ENCODE results near the gene ARHGAP1. TPM values are rescaled to one million over a fixed set of nuclear protein-coding genes. Genes with fewer than 3 reads are reported as not detected.

ARHGAP1 gene
- total and polyA plus RNA-seq, 2 donors, result 9.0 to 24.9 TPM

DNA sequence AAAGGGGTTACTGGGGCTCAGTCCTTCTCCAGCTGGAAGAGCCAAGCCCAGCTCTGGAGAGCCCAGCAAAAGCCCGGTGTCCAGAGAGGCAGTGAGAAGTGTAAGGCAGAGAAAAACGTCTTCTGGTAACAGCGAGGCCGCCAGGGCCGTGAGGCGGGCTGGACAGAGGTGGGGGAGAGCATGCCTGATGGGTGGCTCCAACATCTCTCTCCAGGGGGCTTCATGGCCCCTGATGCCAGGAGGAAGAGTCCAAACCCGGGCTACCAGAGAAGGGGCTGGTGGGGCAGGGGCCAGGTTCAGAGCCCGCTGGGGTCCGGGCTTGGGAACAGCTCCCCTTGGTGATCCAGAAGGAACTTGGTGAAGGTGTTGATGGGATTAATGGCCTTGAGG lies 21.7 kb downstream of the ARHGAP1 start:
- H3K27me3 ChIP-seq (ENCODE audit: control insufficient read depth in 2 of 2, insufficient read depth in 1 of 2, low read length in 1 of 2), result no peaks in the 10 kb centered on the region
- no peak overlapping the region for H3K27ac ChIP-seq (ENCODE audit: low read depth in 1 of 2, low read length in 1 of 2)
- no peaks in the 10 kb centered on the region for H3K9me3 ChIP-seq (ENCODE audit: control insufficient read depth in 2 of 2, insufficient read depth in 1 of 2, low read length in 1 of 2)
- peaks cover 64 to 69% of the 10 kb centered on the region in 2 donors for H3K36me3 ChIP-seq (ENCODE audit: control insufficient read depth in 2 of 2, insufficient read depth in 2 of 2, low read length in 1 of 2)
- 98% methylated on average over 9 of the region's 9 CpGs for WGBS
- H3K4me1 ChIP-seq (ENCODE audit: control insufficient read depth in 2 of 2, insufficient read depth in 2 of 2, low read length in 2 of 2), result peaks cover 17 to 34% of the 10 kb centered on the region in 2 donors
- no peak for DNase-seq (ENCODE audit: low read depth in 6 of 9, low spot score in 9 of 9)
- H3K4me3 ChIP-seq (ENCODE audit: low read length in 2 of 2), result no peak overlapping the region

DNA sequence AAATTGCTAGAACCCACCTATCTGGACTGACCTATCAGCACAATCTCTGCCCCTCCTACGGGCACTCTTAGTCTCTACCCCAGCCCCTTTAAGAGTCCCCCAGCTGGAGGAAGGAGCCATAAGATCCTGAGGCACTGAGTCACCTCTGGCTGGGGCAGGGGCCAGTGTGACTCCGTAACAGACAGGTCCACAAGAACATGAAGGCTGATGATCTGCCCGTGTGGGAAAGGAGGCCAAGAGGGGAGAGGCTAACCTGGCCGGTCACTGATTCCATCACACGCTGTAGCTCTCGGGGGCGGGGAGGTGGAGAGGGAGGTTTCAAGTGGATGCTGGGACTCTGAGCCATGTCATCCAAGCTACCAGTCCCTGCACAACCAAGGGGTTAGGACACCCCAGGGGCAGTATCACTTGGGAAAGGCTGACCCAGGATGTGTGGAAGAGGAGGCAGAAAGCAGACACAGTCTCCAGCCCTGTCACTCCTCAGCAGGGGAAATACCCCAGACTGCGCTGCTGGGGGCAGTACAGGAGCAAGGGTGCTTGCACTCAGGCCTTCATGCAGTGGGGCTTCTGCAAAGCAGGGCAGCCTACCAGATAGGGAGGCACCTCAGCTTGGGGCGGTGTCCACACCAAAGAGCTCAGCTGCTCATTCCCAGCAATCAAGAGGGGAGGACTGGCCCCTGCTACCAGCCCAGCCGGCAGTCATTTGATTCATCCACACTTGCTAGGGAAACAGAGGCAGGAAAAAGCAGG lies 22.3 kb downstream of the ARHGAP1 start:
- no peaks in the 10 kb centered on the region for H3K27me3 ChIP-seq (ENCODE audit: control insufficient read depth in 2 of 2, insufficient read depth in 1 of 2, low read length in 1 of 2)
- H3K36me3 ChIP-seq (ENCODE audit: control insufficient read depth in 2 of 2, insufficient read depth in 2 of 2, low read length in 1 of 2), result peaks cover 70% of the 10 kb centered on the region in 2 donors
- DNase-seq (ENCODE audit: low read depth in 6 of 9, low spot score in 9 of 9), result no peak
- no peaks in the 10 kb centered on the region for H3K9me3 ChIP-seq (ENCODE audit: control insufficient read depth in 2 of 2, insufficient read depth in 1 of 2, low read length in 1 of 2)
- H3K4me3 ChIP-seq (ENCODE audit: low read length in 2 of 2), result no peak overlapping the region
- WGBS, result 98% methylated on average over 10 of the region's 10 CpGs
- H3K4me1 ChIP-seq (ENCODE audit: control insufficient read depth in 2 of 2, insufficient read depth in 2 of 2, low read length in 2 of 2), result peaks cover 23 to 39% of the 10 kb centered on the region in 2 donors
- H3K27ac ChIP-seq (ENCODE audit: low read depth in 1 of 2, low read length in 1 of 2), result no peak overlapping the region

DNA sequence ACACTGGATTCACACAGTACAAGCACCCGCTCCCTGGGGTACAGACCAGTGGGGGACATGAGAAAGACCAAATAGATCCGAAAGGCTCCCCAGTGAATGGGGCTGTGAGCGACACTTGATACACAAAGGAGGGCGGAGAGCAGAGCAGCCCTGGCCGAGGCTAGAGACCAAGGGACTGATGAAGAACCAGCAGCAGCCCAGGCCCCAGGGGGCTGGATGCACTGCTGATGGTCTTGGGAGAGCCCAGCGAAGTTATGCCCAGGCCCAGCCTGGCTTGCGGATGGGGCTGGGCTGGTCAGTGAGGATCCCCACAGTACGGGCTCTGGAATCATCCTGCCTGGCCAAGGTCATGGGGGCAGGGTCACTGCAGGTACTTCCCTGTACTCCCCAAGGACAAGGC lies 23.2 kb downstream of the ARHGAP1 start:
- H3K27me3 ChIP-seq (ENCODE audit: control insufficient read depth in 2 of 2, insufficient read depth in 1 of 2, low read length in 1 of 2), result no peaks in the 10 kb centered on the region
- WGBS, result 98% methylated on average over 8 of the region's 8 CpGs
- no peak for DNase-seq (ENCODE audit: low read depth in 6 of 9, low spot score in 9 of 9)

DNA sequence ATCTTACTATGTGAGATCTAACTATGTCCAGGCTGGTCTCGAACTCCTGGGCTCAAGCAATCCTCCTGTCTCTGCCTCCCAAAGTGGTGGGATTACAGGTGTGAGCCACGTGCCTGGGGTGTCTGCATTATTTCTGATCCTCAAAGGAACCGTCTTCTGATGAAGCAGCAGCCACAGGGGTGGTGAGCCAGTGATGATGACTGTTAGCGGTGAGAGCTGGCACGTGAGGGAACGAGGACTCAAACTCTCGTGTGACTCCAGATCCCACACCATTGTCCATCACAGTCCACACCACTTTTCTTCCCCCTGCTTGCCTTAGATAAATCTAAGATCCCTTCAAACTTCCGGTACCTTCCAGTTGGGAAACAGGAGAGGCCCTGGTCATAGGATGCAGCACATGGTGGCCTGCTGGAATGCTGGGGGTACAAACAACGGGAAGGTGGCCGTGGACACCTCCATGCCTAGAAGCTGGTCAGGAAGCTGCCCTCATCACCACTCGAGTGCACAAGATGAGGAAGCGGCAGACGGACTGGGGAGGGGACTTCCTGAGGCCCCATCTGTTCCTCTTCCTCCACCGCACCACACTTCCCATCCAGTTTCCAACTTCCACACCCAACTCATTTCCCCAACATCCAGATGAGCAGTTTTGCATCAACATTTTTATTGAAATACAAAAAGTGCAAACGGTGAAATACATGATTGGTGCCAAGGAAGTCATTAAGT lies 23.8 kb downstream of the ARHGAP1 start:
- DNase-seq (ENCODE audit: low read depth in 6 of 9, low spot score in 9 of 9), result no peak
- Histone ChIP-seq H3K27me3 (ENCODE audit: control insufficient read depth in 2 of 2, insufficient read depth in 1 of 2, low read length in 1 of 2) (no peaks in the 10 kb centered on the region), H3K9me3 (ENCODE audit: control insufficient read depth in 2 of 2, insufficient read depth in 1 of 2, low read length in 1 of 2) (no peaks in the 10 kb centered on the region), H3K4me1 (ENCODE audit: control insufficient read depth in 2 of 2, insufficient read depth in 2 of 2, low read length in 2 of 2) (peaks cover 24 to 55% of the 10 kb centered on the region in 2 donors), H3K27ac (ENCODE audit: low read depth in 1 of 2, low read length in 1 of 2) (no peak overlapping the region), H3K36me3 (ENCODE audit: control insufficient read depth in 2 of 2, insufficient read depth in 2 of 2, low read length in 1 of 2) (peaks cover 76 to 77% of the 10 kb centered on the region in 2 donors), H3K4me3 (ENCODE audit: low read length in 2 of 2) (no peak overlapping the region)
- WGBS, result 87% methylated on average over 15 of the region's 15 CpGs

More for the DNA sequence above, 23.2 kb downstream of the ARHGAP1 start:
- Histone ChIP-seq H3K4me3 (ENCODE audit: low read length in 2 of 2) (no peak overlapping the region), H3K9me3 (ENCODE audit: control insufficient read depth in 2 of 2, insufficient read depth in 1 of 2, low read length in 1 of 2) (no peaks in the 10 kb centered on the region), H3K4me1 (ENCODE audit: control insufficient read depth in 2 of 2, insufficient read depth in 2 of 2, low read length in 2 of 2) (peaks cover 24 to 49% of the 10 kb centered on the region in 2 donors), H3K36me3 (ENCODE audit: control insufficient read depth in 2 of 2, insufficient read depth in 2 of 2, low read length in 1 of 2) (peaks cover 76 to 80% of the 10 kb centered on the region in 2 donors), H3K27ac (ENCODE audit: low read depth in 1 of 2, low read length in 1 of 2) (no peak overlapping the region)

DNA sequence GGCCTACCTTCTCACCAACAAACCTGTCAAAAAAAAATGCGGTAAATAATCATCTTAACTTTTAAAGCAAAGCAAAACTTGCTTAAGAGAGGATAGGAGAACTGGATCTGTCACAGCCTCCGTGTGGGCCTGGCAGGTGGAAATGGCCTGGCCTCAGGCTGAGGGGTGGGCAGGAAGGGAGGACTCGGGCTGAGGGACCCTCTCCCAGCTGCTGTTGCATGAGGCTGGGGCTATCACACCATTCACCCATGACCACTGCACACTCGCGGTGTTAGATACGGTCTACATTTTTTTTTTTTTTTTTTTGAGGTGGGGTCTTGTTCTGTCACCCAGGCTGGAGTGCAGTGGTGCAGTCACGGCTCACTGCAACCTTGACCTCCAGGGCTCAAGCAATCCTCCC lies 24.5 kb downstream of the ARHGAP1 start:
- DNase-seq (ENCODE audit: low read depth in 6 of 9, low spot score in 9 of 9), result no peak
- Histone ChIP-seq H3K4me1 (ENCODE audit: control insufficient read depth in 2 of 2, insufficient read depth in 2 of 2, low read length in 2 of 2) (peaks cover 29 to 62% of the 10 kb centered on the region in 2 donors), H3K4me3 (ENCODE audit: low read length in 2 of 2) (no peak overlapping the region), H3K9me3 (ENCODE audit: control insufficient read depth in 2 of 2, insufficient read depth in 1 of 2, low read length in 1 of 2) (no peaks in the 10 kb centered on the region), H3K27ac (ENCODE audit: low read depth in 1 of 2, low read length in 1 of 2) (peak overlapping the region; percentile 55 to 63), H3K36me3 (ENCODE audit: control insufficient read depth in 2 of 2, insufficient read depth in 2 of 2, low read length in 1 of 2) (peaks cover 71 to 76% of the 10 kb centered on the region in 2 donors), H3K27me3 (ENCODE audit: control insufficient read depth in 2 of 2, insufficient read depth in 1 of 2, low read length in 1 of 2) (no peaks in the 10 kb centered on the region)
- WGBS, result 97% methylated on average over 7 of the region's 7 CpGs

DNA sequence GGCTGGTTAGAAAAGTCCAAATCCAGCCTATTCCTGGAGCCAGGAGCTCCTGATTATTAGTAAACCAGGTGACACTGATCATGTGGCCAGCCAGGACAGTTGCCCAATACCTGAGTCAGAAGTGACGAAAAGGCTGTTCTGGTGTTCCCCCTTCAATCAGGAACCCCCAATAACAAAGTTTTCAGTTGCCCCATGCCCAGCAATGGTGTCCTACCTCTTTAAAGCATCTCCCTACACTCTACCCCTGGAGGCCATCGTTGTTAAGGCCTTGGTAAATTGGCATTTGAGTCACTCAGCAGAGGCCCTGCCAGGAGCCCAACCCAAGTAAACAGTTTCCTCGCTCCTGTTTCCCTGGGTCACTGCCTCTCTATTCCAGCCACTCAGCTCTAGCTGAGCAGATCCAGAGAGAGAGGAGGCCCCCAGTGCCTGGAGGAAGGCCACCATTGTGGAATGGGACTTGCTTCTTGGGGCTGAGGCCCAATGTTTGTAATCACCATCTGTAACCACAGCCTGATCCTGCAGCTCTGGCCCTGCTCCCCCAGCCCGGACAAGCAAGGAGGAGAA lies 25.0 kb downstream of the ARHGAP1 start:
- Histone ChIP-seq H3K4me3 (ENCODE audit: low read length in 2 of 2) (no peak overlapping the region), H3K27me3 (ENCODE audit: control insufficient read depth in 2 of 2, insufficient read depth in 1 of 2, low read length in 1 of 2) (no peaks in the 10 kb centered on the region), H3K27ac (ENCODE audit: low read depth in 1 of 2, low read length in 1 of 2) (peak overlapping the region; percentile 71 to 75), H3K36me3 (ENCODE audit: control insufficient read depth in 2 of 2, insufficient read depth in 2 of 2, low read length in 1 of 2) (peaks cover 65 to 74% of the 10 kb centered on the region in 2 donors), H3K4me1 (ENCODE audit: control insufficient read depth in 2 of 2, insufficient read depth in 2 of 2, low read length in 2 of 2) (peaks cover 31 to 67% of the 10 kb centered on the region in 2 donors), H3K9me3 (ENCODE audit: control insufficient read depth in 2 of 2, insufficient read depth in 1 of 2, low read length in 1 of 2) (no peaks in the 10 kb centered on the region)
- WGBS, result 85% methylated on average over 4 of the region's 4 CpGs
- no peak for DNase-seq (ENCODE audit: low read depth in 6 of 9, low spot score in 9 of 9)

DNA sequence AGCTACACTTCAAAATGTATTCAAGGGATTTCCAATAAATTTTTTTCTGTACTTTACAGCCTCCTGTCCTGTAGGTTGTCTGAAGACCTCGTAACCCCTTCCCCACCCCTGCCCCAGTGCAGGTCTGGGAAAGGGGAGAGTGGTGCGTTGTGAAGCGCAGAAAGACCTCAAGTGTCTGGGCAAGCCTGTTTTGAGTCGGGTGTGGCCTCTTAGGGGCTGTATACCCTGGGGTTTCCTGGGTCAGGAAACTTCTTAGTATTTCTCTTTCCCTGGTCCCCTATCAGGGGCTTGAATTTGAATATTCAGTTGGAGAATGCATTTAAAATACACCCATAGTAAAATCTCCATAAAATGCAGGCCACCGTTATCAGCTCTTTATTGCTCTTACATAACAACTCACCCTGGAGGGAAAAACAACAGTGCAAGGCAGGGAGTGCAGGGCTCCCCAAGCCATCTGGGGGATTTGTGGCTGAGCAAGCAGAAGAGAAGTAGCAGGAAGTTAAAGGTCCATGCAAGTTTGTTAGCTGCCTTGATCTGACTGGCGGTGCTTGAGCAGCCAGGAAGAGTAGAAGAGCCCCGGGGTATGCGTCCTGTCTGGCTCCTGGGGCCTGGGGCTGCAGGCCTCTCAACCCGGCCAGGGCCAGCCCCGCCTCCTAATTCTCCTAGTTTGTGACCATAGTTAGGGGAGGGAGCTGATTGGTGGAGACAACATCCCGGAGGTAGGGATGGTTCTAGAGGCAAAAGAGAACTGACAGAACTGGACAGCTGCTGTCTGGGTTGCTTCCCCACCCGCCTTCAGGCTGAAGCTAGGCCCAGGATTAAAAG lies 25.7 kb downstream of the ARHGAP1 start:
- peaks cover 31 to 74% of the 10 kb centered on the region in 2 donors for H3K4me1 ChIP-seq (ENCODE audit: control insufficient read depth in 2 of 2, insufficient read depth in 2 of 2, low read length in 2 of 2)
- WGBS, result 52% methylated on average over 12 of the region's 12 CpGs
- H3K27me3 ChIP-seq (ENCODE audit: control insufficient read depth in 2 of 2, insufficient read depth in 1 of 2, low read length in 1 of 2), result no peaks in the 10 kb centered on the region
- H3K27ac ChIP-seq (ENCODE audit: low read depth in 1 of 2, low read length in 1 of 2), result peak overlapping the region; percentile 75
- peaks cover 62 to 72% of the 10 kb centered on the region in 2 donors for H3K36me3 ChIP-seq (ENCODE audit: control insufficient read depth in 2 of 2, insufficient read depth in 2 of 2, low read length in 1 of 2)
- no peaks in the 10 kb centered on the region for H3K9me3 ChIP-seq (ENCODE audit: control insufficient read depth in 2 of 2, insufficient read depth in 1 of 2, low read length in 1 of 2)
- H3K4me3 ChIP-seq (ENCODE audit: low read length in 2 of 2), result no peak overlapping the region
- DNase-seq (ENCODE audit: low read depth in 6 of 9, low spot score in 9 of 9), result peak in 6 of 9 donors; percentile 14 to 76 (median 38)

DNA sequence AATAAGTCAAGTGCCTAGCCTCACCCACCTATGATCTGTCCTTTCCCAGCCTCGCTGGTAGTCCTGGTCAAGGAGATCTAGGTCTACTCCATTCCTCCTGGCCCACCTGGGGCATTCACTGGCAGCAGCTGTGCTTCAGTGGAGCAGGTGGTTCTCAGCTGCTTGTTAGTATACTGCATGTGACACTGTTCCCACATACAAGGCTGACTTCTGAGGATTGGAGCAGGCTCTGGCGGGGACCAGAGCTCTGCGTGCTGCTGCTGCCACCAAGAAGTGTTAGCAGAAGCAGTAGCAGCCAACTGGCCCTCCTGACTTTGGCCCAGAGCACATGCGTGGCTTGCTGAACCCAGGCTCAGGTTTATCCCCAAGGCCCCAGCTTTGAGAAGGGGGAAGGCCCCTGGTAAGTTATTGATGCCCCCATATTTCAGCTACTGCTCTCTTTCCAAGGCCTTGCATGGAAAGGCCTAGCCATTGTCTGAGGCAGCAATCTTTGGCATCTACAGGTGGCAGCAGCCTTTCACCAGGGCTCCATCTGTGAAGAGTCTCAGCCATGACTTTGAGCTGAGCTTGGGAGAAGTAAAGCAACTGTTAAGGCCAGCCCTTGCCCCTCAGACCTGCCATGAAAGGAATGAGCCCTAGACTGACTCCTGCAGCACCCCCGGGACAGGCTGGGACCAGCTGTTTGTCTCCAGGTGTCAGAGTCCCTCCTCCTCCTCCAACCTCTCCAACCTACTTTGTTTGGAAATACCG lies 26.5 kb downstream of the ARHGAP1 start:
- peak in 6 of 9 donors; percentile 24 to 69 (median 33) for DNase-seq (ENCODE audit: low read depth in 6 of 9, low spot score in 9 of 9)
- no peaks in the 10 kb centered on the region for H3K27me3 ChIP-seq (ENCODE audit: control insufficient read depth in 2 of 2, insufficient read depth in 1 of 2, low read length in 1 of 2)
- H3K36me3 ChIP-seq (ENCODE audit: control insufficient read depth in 2 of 2, insufficient read depth in 2 of 2, low read length in 1 of 2), result peaks cover 62 to 72% of the 10 kb centered on the region in 2 donors
- no peaks in the 10 kb centered on the region for H3K9me3 ChIP-seq (ENCODE audit: control insufficient read depth in 2 of 2, insufficient read depth in 1 of 2, low read length in 1 of 2)
- H3K27ac ChIP-seq (ENCODE audit: low read depth in 1 of 2, low read length in 1 of 2), result peak overlapping the region; percentile 75
- no peak overlapping the region for H3K4me3 ChIP-seq (ENCODE audit: low read length in 2 of 2)
- WGBS, result 63% methylated on average over 6 of the region's 6 CpGs
- peaks cover 31 to 76% of the 10 kb centered on the region in 2 donors for H3K4me1 ChIP-seq (ENCODE audit: control insufficient read depth in 2 of 2, insufficient read depth in 2 of 2, low read length in 2 of 2)
